Neural cell (in vitro differentiated cells): ENCODE results near the gene OSBPL7.

ENCODE experiments used
- SMC3 ChIP-seq: fragments of 450-650 bp; conservative IDR thresholded peaks from 2 replicates; pipeline ENCODE4 v1.6.1; 2014; ENCODE audit warnings: antibody characterized with exemption, mild to moderate bottlenecking, moderate library complexity; ENCODE audit not compliant: poor library complexity
- TF ChIP-seq, protein P1 (sequence below): fragments of 450-650 bp; IDR thresholded peaks from 2 replicates; pipeline ENCODE4 v1.5.1; 2014; ENCODE audit warnings: antibody characterized with exemption, mild to moderate bottlenecking, moderate library complexity; ENCODE audit not compliant: poor library complexity, severe bottlenecking

DNA sequence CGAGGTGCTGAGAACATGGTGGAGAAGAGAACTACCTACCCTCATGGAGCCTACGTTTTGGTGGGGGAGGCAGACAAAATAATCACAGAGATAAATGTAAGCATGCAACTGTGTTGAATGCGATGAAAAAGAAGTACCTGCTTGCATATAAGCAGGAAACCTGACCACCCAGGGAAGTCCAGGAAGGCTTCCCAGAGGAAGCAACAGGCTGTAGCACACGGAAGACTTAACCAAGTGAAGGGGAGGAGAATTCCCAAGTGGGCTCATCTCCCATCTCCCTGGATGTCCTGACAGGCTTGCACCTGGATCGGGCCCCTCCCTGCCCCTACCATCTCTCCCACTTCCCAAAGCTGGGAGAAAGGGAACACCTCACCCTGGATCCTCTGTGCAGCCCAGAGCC lies 17.5 kb upstream of the OSBPL7 start:
- TF ChIP-seq, protein P1, sequence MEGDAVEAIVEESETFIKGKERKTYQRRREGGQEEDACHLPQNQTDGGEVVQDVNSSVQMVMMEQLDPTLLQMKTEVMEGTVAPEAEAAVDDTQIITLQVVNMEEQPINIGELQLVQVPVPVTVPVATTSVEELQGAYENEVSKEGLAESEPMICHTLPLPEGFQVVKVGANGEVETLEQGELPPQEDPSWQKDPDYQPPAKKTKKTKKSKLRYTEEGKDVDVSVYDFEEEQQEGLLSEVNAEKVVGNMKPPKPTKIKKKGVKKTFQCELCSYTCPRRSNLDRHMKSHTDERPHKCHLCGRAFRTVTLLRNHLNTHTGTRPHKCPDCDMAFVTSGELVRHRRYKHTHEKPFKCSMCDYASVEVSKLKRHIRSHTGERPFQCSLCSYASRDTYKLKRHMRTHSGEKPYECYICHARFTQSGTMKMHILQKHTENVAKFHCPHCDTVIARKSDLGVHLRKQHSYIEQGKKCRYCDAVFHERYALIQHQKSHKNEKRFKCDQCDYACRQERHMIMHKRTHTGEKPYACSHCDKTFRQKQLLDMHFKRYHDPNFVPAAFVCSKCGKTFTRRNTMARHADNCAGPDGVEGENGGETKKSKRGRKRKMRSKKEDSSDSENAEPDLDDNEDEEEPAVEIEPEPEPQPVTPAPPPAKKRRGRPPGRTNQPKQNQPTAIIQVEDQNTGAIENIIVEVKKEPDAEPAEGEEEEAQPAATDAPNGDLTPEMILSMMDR = no peak
- TF ChIP-seq SMC3 = no peak
